Measurements from ENCODE around the gene FBXL22. TPM values are rescaled to one million over a fixed set of nuclear protein-coding genes. Genes with fewer than 3 reads are reported as not detected.

FBXL22 gene
- total RNA-seq, 6 experiments from 2014 or later = 0.26 to 0.56 (median 0.44) TPM; not detected in 2

GRCh38 chr15:63564093-63564492 lies 33.1 kb upstream of the FBXL22 start:
- Histone ChIP-seq H3K27ac (no peak overlapping the region), H3K9me3 (no peaks in the 10 kb centered on the region), H3K27me3 (no peaks in the 10 kb centered on the region), H3K4me1 (no peaks in the 10 kb centered on the region), H3K4me3 (no peak overlapping the region), H3K36me3 (peaks cover 0 to 54% (median 8%) of the 10 kb centered on the region in 4 donors)
- 59% methylated on average over 3 of the region's 3 CpGs for WGBS (ENCODE audit: insufficient coverage, low coverage, low lambda C conversion rate, missing lambda C conversion rate)
- ATAC-seq (no peak), DNase-seq (no peak)
- TF ChIP-seq POLR2A (IDR thresholded peaks at IDR 0.05) (no peak), CTCF (IDR thresholded peaks at IDR 0.05) (no peak)
- intact Hi-C loops (cut with DNase I) = loop anchor here in 1 of 2 donors (10.0 kb wide), 1 partner anchor 49 kb away; no protein-coding TSS in a partner anchor

GRCh38 chr15:63565536-63566186 lies 31.5 kb upstream of the FBXL22 start:
- no peaks in the 10 kb centered on the region for H3K9me3 ChIP-seq
- WGBS (ENCODE audit: insufficient coverage, low coverage, low lambda C conversion rate, missing lambda C conversion rate) = 77% methylated on average over 2 of the region's 2 CpGs
- no peak overlapping the region for H3K27ac ChIP-seq
- TF ChIP-seq CTCF (IDR thresholded peaks at IDR 0.05) (no peak), POLR2A (IDR thresholded peaks at IDR 0.05) (no peak)
- intact Hi-C loops (cut with DNase I) = loop anchor here in 1 of 2 donors (10.0 kb wide), 1 partner anchor 51 kb away; no protein-coding TSS in a partner anchor
- no peaks in the 10 kb centered on the region for H3K27me3 ChIP-seq
- no peak overlapping the region for H3K4me3 ChIP-seq
- peaks cover 0 to 46% (median 6%) of the 10 kb centered on the region in 4 donors for H3K36me3 ChIP-seq
- no peak for DNase-seq
- ATAC-seq = no peak
- no peaks in the 10 kb centered on the region for H3K4me1 ChIP-seq

GRCh38 chr15:63572749-63573464 lies 24.3 kb upstream of the FBXL22 start:
- H3K27ac ChIP-seq = no peak overlapping the region
- 91% methylated on average over 7 of the region's 7 CpGs for WGBS (ENCODE audit: insufficient coverage, low coverage, low lambda C conversion rate, missing lambda C conversion rate)
- no peaks in the 10 kb centered on the region for H3K27me3 ChIP-seq
- no peaks in the 10 kb centered on the region for H3K9me3 ChIP-seq
- intact Hi-C loops (cut with DNase I) = no loop called here
- H3K4me1 ChIP-seq = no peaks in the 10 kb centered on the region
- ATAC-seq (no peak), DNase-seq (no peak)
- H3K36me3 ChIP-seq = peaks cover 0 to 59% (median 4%) of the 10 kb centered on the region in 4 donors
- no peak overlapping the region for H3K4me3 ChIP-seq
- TF ChIP-seq CTCF (IDR thresholded peaks at IDR 0.05) = no peak

GRCh38 chr15:63573533-63573932 lies 23.7 kb upstream of the FBXL22 start:
- Histone ChIP-seq H3K9me3 (no peaks in the 10 kb centered on the region), H3K4me3 (no peak overlapping the region), H3K27me3 (no peaks in the 10 kb centered on the region), H3K36me3 (peaks cover 0 to 59% (median 4%) of the 10 kb centered on the region in 4 donors), H3K27ac (no peak overlapping the region), H3K4me1 (no peaks in the 10 kb centered on the region)
- TF ChIP-seq CTCF (IDR thresholded peaks at IDR 0.05) (no peak), POLR2A (IDR thresholded peaks at IDR 0.05) (no peak)
- intact Hi-C loops (cut with DNase I) = no loop called here
- DNase-seq = no peak
- no peak for ATAC-seq

Measured in right lobe of liver (tissue), 6 donors.